Stimulated activated CD8-positive, alpha-beta memory T cell treated with anti-CD3 and anti-CD28 coated beads, Interleukin-2, amount 100 ng/mL, for 48 hours (primary cell): ENCODE results near the gene ZC3HAV1.
"Not testable (repeated sequence)": the region's sequence is repeated elsewhere in the genome, so short reads cannot be mapped to it uniquely, and the experiment has no call there.

Experiments used
- DNase-seq, 2 donors: peaks; one replicate each; pipeline ENCODE4 v3.0.0-alpha.2; 2020; ENCODE audit warnings: low read depth in 2 of 2

Gene ZC3HAV1

DNA sequence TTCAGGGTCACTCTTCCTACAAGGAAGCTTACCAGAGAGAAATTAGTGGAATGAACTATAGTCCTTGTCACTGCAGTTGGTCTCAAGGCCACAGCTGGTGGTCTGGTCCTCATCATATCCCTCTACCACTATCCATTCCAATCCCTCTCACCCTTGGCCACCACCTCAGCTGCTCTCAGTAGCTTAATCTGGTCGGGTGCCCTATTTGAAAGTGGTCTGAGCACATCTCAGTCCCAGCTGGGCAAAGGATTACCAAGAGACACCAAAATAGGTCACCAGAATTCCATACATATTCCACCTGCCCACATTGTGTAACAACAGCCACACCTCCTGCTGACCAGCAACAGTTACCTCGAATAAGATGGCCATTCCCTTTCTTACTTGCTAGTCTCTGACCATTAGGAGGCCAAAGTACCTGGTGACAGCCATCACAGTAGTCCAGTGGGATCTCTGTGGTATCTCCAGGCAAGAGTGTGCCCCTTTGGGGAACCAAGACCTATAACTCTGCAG lies 3.3 kb upstream of the ZC3HAV1 start:
- no peak for DNase-seq

GRCh38 chr7:139112316-139112715 lies 2.8 kb upstream of the ZC3HAV1 start:
- DNase-seq: no peak

DNA sequence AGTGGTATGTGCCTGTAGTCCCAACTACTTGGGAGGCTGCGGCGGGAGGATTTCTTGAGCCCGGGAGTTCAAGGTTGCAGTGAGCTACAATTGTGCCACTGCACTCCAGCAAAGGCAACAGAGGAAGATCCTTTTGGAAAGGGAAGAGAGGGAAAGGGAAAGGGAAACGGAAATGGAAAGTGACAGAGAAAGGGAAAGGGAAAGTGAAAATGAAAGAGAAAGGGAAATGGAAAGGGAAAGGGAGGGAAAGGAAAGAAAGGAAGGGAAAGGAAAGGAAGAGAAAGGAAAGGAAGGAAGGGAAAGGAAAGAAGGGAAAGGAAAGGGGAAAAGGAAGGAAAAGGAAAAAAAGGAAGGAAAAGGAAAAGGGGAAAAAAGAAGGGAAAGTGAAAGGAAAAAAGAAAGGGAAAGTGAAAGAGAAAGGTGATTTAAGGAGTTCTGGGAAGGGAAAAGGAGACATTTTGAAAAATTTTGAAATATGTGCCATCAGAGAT lies 2.3 kb upstream of the ZC3HAV1 start:
- DNase-seq: no peak

- no peak for DNase-seq
Observed at GRCh38 chr7:139111147-139111546, 1.6 kb upstream of the ZC3HAV1 start.

- no peak for DNase-seq
Observed at GRCh38 chr7:139109983-139110411, 477 bp upstream of the ZC3HAV1 start.

DNA sequence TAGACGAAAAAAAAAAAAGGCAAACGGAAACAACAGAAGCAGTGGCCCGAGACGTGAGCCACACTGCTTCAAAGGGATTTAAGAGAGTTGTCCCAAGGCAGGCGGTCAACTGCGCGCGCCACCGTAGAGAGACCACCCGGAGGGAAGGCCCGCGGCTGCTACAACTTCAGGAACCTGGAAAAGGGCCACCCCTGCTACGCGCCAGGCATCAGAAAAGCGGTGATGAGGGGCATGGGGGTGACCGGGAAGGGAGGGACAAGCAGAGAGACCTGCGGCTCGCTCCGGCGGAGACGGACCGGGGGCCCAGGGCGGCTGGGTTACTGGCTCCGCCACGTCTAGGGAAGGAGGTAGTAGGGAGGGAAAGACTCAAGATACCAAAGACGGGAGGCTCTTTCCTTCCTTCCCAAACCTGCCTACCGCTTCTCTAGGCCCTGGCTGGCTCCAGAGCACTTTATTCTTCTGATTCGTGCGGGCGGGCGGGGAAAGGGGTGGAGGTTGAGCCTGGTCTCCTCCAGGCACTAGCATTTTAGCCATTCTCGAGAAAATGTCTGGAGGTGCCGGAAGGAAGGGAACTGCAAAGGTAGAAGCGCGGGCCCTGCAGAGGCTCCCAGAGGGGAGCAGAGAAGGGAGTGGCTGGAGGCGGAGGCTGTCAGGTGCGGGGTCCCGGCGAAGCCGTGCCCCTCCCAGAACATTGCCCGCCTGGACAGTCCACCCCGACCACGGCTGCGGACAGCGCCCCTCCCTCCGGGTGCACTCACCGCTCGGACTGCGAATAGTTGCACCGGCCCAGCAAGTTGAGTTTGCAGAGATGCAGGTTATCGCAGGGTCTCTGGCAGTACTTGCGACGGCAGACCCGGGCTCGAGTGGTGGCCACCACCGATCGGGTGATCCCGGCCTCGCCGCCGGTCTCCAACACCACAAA lies 993 bp downstream of the ZC3HAV1 start:
- no peak for DNase-seq

- no peak for DNase-seq
Observed at GRCh38 chr7:139106959-139107358, 2.6 kb downstream of the ZC3HAV1 start.

- not testable (repeated sequence) for DNase-seq
Observed at GRCh38 chr7:139106227-139106626, 3.3 kb downstream of the ZC3HAV1 start.

- no peak for DNase-seq
Observed at GRCh38 chr7:139105484-139105883, 4.0 kb downstream of the ZC3HAV1 start.

DNA sequence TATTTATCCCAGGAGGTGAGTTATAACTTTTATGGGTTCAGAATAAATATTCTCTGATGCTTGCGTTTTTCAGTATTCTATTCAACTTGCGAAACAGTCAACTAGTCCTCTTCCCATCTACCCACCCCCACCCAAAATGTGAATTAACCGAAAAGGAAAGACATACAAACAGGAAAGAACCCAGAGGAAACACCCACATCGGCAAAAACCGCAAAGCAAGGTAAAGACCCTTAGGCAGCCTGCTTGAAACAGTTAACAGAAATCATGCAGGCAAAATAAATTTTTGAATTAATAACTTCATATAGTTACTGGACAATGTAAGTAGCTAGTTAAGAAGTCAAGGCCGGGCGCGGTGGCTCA lies 5.4 kb downstream of the ZC3HAV1 start:
- DNase-seq: no peak

DNA sequence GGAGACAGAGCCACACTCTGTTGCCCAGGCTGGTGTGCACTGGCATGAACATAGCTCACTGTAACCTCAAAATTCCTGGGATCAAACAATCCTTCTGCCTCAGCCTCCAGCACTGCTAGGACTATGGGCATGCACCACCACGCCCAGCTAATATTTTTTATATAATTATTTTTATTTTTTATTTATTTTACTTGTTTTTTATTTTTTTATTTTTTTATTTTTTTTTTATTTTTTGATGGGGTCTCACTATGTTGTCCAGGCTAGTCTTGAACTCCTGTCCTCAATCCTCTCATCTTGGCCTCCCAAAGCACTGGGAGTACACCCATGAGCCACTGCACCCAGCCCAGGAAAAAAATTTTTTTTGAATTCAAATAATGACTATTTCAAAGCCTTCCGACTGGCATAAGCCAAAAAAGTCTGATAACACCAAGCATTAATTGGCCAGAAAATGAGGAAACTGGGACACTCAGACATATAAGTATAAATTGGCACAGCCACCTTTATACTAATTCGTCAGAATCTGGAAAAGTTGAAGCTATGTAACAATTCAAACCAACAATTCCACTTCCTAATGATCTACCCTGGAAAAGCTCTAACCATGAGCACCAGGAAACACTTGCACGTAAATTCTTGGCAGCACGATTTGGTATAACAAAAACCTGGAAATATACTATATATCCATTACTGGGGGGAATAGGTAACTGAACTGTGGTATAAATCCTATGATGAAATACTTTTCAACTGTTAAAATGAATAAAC lies 6.3 kb downstream of the ZC3HAV1 start:
- no peak for DNase-seq

- not testable (repeated sequence) for DNase-seq
Observed at GRCh38 chr7:139101637-139102158, 7.8 kb downstream of the ZC3HAV1 start.

- DNase-seq: no peak
Observed at GRCh38 chr7:139099172-139099947, 10.2 kb downstream of the ZC3HAV1 start.

- DNase-seq: peak in 1 of 2 donors; percentile 49
Observed at GRCh38 chr7:139095194-139095659, 14.3 kb downstream of the ZC3HAV1 start.

DNA sequence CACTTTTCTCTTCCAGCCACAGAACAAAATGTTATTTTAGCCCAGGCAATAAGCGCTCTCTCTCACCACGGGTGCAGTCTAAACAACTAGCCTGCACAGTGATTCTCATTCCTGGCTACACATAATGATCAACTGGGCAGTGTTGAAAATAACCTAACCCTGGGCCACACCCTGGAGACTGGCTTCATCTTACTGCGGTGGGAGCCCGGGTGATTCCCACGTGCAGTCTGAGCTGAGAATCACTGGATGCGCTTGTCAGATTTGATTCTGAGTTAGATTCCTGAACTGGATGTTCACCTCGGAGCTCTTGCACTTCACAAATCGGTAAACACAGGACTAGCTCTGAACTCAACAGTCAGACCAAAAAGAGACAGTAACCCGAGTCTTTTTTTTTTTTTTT lies 14.9 kb downstream of the ZC3HAV1 start:
- no peak for DNase-seq

- no peak for DNase-seq
Observed at GRCh38 chr7:139094030-139094429, 15.5 kb downstream of the ZC3HAV1 start.

- not testable (repeated sequence) for DNase-seq
Observed at GRCh38 chr7:139093512-139093911, 16.0 kb downstream of the ZC3HAV1 start.

DNA sequence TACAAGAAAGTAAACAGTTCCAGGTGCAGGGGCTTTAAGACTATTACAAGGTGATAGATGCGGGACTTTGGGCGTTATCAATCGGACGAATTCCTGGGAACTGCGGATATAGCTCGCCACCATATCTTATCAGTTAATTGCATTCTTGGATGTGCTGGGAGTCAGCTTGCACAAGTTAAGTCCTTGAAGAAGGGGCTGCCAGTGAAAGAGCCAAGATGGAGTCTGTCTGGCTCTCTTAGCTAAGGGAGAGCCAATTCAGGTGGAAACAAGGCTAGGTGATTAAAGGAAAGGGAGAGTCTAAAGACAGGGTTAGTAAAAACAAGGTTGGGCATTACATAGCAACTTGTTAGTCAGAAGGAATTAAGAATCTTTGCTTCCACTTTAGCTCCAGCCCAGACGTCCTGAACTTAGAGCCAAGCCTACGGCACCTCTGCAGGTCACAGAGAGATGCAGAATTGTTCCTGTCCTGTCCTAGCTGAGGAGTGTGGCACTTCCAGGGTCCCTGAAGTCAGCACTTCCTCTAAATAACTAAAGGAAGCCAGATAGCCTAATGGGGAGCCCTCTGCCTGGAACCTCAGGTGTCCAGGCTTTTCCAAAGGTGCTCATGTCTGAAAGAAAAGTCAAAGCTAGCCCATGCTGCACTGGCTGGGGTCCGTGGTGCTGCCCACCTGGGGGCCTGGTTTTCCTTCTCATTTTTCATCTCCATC lies 17.3 kb downstream of the ZC3HAV1 start:
- no peak for DNase-seq

- DNase-seq: no peak
Observed at GRCh38 chr7:139091677-139091996, 17.9 kb downstream of the ZC3HAV1 start.

DNA sequence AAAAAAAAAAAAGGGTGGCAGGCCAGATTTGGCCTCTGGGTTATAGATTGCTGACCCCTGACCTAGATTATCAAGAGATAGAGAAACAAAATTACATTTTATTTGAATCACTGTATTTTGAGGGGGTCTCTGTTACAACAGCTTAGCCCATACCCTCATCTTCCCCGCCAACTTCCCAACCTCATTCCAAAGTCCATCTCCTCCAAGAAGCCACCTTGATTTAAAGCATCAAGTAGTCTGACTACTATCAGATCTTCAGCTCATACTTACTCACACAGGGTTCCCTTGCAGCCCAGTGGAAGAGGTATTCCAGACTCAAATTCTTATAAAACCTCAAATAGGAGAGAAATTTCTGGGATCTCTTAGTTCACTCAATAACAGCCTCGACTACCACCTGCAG lies 20.4 kb downstream of the ZC3HAV1 start:
- DNase-seq: no peak

GRCh38 chr7:139088268-139088667 lies 21.3 kb downstream of the ZC3HAV1 start:
- no peak for DNase-seq
